Kidney (tissue), 14 donors: ENCODE results near the gene TEPSIN. TPM values are rescaled to one million over a fixed set of nuclear protein-coding genes. Genes with fewer than 3 reads are reported as not detected.

Source experiments
- DNase-seq, 5 donors: peaks; one replicate each; pipeline ENCODE4 v3.0.0-alpha.2; 2013 to 2020
- FAIRE-seq: peaks from 2 replicates; lab custom pipeline; 2012; peaks lifted over from hg19 to GRCh38; lab: Jason Lieb, UNC
- H3K27ac ChIP-seq, 2 donors: one replicate each; pipeline ENCODE4 v1.7.0; 2013; ENCODE audit warnings: low read depth in 2 of 2, low read length in 2 of 2, inconsistent platforms in 1 of 2
- H3K27me3 ChIP-seq: one replicate; pipeline ENCODE4 v1.7.1; 2013; ENCODE audit warnings: low read length, inconsistent platforms; ENCODE audit not compliant: control insufficient read depth, insufficient read depth
- H3K36me3 ChIP-seq, 3 donors: one replicate each; pipeline versions ENCODE4 v1.7.0 to v1.7.1; 2013; ENCODE audit warnings: low read length in 3 of 3, control low read depth in 1 of 3, inconsistent platforms in 1 of 3; ENCODE audit not compliant: insufficient read depth in 3 of 3, control insufficient read depth in 2 of 3
- H3K4me1 ChIP-seq, 3 donors: one replicate each; pipeline versions ENCODE4 v1.7.0 to v1.7.1; 2013; ENCODE audit warnings: low read length in 3 of 3, inconsistent platforms in 1 of 3, low read depth in 1 of 3; ENCODE audit not compliant: control insufficient read depth in 2 of 3, insufficient read depth in 2 of 3
- H3K4me3 ChIP-seq, 3 donors: one replicate each; pipeline versions ENCODE4 v1.7.0 to v1.8.1; 2013; ENCODE audit warnings: low read length in 3 of 3, control low read depth in 1 of 3, inconsistent platforms in 1 of 3
- H3K9ac ChIP-seq, 3 donors: one replicate each; pipeline versions ENCODE4 v1.7.0 to v1.7.1; 2013; ENCODE audit warnings: low read length in 3 of 3, control low read depth in 1 of 3, inconsistent platforms in 1 of 3
- H3K9me3 ChIP-seq, 3 donors: one replicate each; pipeline versions ENCODE4 v1.7.0 to v1.7.1; 2013; ENCODE audit warnings: low read length in 3 of 3, control low read depth in 1 of 3, inconsistent platforms in 1 of 3; ENCODE audit not compliant: control insufficient read depth in 2 of 3, insufficient read depth in 1 of 3
- CTCF ChIP-seq: IDR thresholded peaks from 3 replicates; pipeline ENCODE4 v1.5.1; 2012; ENCODE audit warnings: mild to moderate bottlenecking, moderate library complexity, borderline replicate concordance; ENCODE audit not compliant: insufficient read depth; ENCODE audit errors: extremely low read depth
- intact Hi-C: fragments of 100-400 bp; cut with DNase I; formaldehyde crosslinking; loops from one replicate; pipeline ENCODE4 v1.11.1; 2022
- polyA plus RNA-seq: library from polyadenylated mRNA; stranded (reverse); fragments of 350-450 nt; fragmentation: Illumina TruSeq; extraction: RNeasy Lipid Tissue Mini Kit (QIAGEN cat#74804); gene quantifications from one replicate; pipeline ENCODE4 v1.2.3, GENCODE V29; 2014; ENCODE audit warnings: low read depth, low replicate concordance; ENCODE audit not compliant: insufficient read depth
- total RNA-seq: library from RNA; stranded (reverse); fragmentation: NEBNext Ultra II Directional; extraction: Animal tissue kit (Norgen Biotek cat#: 25700); gene quantifications from one replicate; pipeline ENCODE4 v1.2.1, GENCODE V29; 2021
- donor health status: control.
- donor health status: control.
- donor health status: control.
- donor health status: control.
- donor health status: control.
- donor health status: DM: yes; HTN: yes; CAD: no.
- donor health status: Normal renal cell carcinoma (clear cell type).

The TEPSIN gene
- total and polyA plus RNA-seq, 2 donors from 2014 or later, result 13.9 to 42.8 TPM

- Histone ChIP-seq H3K36me3 (peaks cover 0 to 3% (median 0%) of the 10 kb centered on the region in 3 donors), H3K27me3 (no peaks in the 10 kb centered on the region), H3K9me3 (no peaks in the 10 kb centered on the region), H3K4me3 (no peak overlapping the region), H3K9ac (no peak overlapping the region), H3K27ac (no peak overlapping the region), H3K4me1 (no peaks in the 10 kb centered on the region)
- no peak for TF ChIP-seq CTCF
- no peak for FAIRE-seq
- DNase-seq, result no peak
- intact Hi-C loops, result loop anchor here (10.0 kb wide), 1 partner anchor 766 kb away; no protein-coding TSS in a partner anchor
Measured at GRCh38 chr17:81210868-81211267, 28.0 kb downstream of the TEPSIN start.

- Histone ChIP-seq H3K9ac (no peak overlapping the region), H3K27me3 (no peaks in the 10 kb centered on the region), H3K4me3 (no peak overlapping the region), H3K9me3 (no peaks in the 10 kb centered on the region), H3K4me1 (no peaks in the 10 kb centered on the region), H3K27ac (no peak overlapping the region), H3K36me3 (peaks cover 0 to 3% (median 0%) of the 10 kb centered on the region in 3 donors)
- no peak for DNase-seq
- TF ChIP-seq CTCF, result no peak
- no peak for FAIRE-seq
- intact Hi-C loops, result loop anchor here (10.0 kb wide), 1 partner anchor 766 kb away; no protein-coding TSS in a partner anchor
Measured at GRCh38 chr17:81210466-81210865, 28.4 kb downstream of the TEPSIN start.

- no peak for TF ChIP-seq CTCF
- FAIRE-seq (no peak), DNase-seq (no peak)
- Histone ChIP-seq H3K9me3 (no peaks in the 10 kb centered on the region), H3K4me3 (no peak overlapping the region), H3K9ac (no peak overlapping the region), H3K27me3 (no peaks in the 10 kb centered on the region), H3K4me1 (no peaks in the 10 kb centered on the region), H3K36me3 (peaks cover 0 to 3% (median 0%) of the 10 kb centered on the region in 3 donors), H3K27ac (no peak overlapping the region)
- intact Hi-C loops, result no loop called here
Measured at GRCh38 chr17:81209141-81209540, 29.7 kb downstream of the TEPSIN start.

- DNase-seq, result no peak
- intact Hi-C loops, result no loop called here
- Histone ChIP-seq H3K4me3 (no peak overlapping the region), H3K27ac (no peak overlapping the region), H3K36me3 (peaks cover 0 to 3% (median 0%) of the 10 kb centered on the region in 3 donors), H3K4me1 (no peaks in the 10 kb centered on the region), H3K9me3 (no peaks in the 10 kb centered on the region), H3K27me3 (no peaks in the 10 kb centered on the region), H3K9ac (no peak overlapping the region)
- FAIRE-seq, result no peak
- TF ChIP-seq CTCF, result no peak
Measured at GRCh38 chr17:81208651-81209050, 30.2 kb downstream of the TEPSIN start.
